GM19035 (cell line): ENCODE data around the gene ZSWIM7.
"Not testable (repeated sequence)": the region's sequence is repeated elsewhere in the genome, so short reads cannot be mapped to it uniquely, and the experiment has no call there.

Experiments used
- ATAC-seq: cut with Tn5 transposase; IDR thresholded peaks from one replicate; pipeline ENCODE4 v1.9.1; 2021; ENCODE audit not compliant: unreplicated experiment

ZSWIM7 gene

DNA sequence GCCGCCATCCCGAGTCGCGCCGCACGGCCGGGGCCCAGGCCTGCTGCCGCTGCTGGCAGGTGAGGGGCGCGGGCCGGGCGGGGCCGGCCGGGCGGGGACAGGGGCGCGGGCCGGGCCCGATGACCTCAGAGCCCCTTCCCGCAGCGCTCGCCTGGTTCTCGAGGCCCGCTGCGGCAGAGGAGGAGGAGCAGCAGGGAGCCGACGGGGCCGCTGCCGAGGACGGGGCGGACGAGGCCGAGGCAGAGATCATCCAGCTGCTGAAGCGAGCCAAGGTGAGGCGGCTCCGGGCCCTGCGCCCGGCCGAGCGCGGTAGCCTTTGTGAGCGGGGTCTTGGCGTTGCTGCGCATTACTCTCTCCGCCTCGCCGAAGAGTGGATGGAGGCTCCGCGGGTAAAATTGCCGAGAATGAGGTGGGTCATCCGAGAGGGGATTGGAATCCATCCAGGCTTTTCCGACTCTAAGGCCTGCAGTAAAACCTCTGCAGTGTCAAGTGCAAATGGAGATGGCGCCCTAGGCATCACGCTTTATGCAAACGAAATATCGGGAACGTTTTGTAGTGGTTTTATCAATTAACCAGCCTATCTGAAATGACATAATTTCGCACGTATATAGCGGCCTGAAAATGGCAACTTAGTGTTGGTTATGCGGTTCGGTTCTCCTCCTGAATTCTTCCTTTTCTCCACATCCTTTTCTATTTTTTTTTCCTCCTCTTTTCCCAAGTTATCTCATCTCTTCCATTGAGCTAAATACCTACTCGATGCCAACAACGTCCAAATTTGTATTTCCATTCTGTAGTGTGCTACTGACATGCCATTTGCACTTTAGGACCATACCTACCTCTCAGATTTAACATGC lies 697 bp upstream of the ZSWIM7 start:
- peak; percentile 32 for ATAC-seq

DNA sequence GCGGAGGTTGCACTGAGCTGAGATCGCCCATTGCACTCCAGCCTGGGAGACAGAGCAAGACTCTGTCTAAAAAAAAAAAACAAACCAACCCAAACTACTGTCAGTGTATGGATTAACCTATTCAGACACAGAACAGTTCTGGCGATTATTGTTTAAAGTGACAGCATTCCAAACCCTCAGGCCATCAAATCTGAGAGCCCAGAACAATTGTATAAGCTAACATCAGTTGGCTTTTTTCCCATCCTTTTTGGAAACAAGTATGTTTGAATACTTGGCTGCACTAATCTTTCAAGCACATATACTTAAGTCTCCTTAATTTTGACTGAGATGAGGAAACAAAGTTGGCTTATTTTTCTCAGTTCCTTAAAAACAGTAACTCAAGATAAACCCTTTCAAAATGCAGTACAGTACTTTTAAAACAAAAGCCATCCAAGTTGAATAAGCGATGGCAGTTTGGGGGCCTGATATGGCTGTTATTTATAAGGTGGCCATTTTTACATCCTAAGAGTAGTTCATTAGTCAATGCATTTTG lies 1.4 kb downstream of the ZSWIM7 start:
- no peak for ATAC-seq

DNA sequence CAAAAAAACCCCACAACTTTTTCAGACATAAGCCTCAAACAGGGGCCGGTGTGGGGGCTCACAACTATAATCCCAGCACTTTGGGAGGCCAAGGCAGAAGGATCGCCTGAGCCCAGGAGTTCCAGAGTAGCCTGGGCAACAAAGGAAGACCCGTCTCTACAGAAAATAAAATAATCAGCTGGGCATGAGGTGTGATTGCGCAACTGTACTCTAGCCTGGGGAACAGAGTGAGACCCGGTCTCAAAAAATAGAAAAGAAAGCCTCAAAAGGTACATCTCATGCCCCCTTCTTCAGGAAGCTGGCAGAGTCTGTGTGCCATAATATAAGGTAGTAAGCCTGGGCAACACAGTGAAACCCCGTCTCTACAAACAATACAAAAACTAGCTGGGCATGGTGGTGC lies 3.2 kb downstream of the ZSWIM7 start:
- no peak for ATAC-seq

DNA sequence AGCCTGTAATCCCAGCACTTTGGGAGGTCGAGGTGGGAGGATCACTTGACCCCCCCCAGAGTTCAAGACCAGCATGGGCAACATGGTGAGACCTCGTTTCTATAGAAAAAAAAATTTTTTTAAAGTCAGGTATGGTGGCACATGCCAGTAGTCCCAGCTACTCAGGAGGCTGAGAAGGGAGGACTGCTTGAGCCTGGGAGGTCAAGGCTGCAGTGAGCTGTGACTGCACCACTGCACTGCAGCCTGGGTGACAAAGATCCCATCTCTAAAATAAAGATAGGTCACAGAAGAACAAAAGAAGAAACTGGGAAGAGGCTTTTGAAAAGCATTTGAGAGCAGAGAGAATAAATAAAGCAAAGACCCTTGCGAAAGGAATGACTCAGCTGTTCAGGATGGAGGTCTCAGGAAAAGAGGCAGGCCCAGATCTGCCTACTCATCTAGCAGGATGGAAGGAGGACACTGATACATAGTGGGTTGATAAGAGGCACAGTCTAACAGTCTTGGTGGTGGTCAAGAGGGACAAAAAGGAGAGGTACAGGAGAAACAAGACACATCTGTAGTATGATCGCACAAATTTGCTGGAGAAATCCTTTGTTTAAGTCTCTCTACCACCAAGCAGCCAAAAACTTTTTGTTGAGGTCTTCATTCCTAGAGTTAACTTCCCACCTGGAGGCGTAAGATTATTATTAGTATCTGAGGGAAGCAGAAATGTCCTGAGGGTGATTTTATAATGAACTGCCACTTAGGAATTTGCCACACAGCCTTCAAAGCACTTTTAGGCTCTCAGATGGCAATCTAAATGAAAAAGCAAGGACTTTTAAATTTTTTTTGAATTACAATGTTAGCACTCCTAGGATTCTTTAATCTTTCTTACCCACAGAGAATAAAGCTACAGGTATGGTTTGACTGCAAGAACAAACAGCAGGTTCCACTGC lies 17.6 kb downstream of the ZSWIM7 start:
- no peak for ATAC-seq

DNA sequence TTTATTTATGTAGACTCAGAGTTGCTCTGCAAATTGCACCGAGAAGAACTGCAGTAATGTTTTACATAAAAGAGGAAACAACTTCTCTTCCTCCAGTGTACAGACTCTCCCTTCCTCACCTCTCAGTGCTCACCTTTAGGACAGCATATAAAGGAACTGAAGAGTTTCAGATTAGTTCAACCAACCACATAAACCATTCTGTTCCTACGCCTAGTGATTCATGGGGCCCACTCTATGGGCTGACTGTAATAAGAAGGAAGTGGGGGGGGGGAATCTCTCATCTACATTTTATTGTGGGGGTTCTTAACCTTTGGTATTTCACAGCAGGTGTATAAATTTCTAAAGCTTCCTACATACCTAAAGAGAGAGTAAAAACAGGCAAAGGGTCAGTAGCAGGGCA lies 18.3 kb downstream of the ZSWIM7 start:
- ATAC-seq, result no peak

DNA sequence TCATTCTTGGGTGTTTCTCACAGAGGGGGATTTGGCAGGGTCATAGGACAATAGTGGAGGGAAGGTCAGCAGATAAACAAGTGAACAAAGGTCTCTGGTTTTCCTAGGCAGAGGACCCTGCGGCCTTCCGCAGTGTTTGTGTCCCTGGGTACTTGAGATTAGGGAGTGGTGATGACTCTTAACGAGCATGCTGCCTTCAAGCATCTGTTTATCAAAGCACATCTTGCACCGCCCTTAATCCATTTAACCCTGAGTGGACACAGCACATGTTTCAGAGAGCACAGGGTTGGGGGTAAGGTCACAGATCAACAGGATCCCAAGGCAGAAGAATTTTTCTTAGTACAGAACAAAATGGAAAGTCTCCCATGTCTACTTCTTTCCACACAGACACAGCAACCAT lies 20.5 kb downstream of the ZSWIM7 start:
- not testable (repeated sequence) for ATAC-seq

DNA sequence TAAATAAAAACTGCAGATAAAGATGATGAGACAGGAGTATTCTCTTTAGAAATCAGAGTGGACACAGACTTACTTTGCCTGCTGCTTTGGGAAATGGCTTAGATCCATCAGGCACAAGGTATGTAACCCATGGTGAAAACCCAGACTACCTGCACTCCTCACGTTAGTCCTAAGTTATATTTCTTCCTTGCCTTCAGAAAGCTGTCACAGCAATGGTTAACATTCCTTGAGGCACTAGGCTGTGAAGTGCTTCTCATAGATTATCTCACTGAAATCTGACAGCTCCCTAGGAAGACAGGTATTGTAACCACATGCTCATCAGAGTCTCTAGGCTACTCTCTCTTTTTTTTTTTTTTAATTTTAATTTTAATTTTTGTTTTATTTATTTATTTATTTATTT lies 20.9 kb downstream of the ZSWIM7 start:
- ATAC-seq, result no peak

DNA sequence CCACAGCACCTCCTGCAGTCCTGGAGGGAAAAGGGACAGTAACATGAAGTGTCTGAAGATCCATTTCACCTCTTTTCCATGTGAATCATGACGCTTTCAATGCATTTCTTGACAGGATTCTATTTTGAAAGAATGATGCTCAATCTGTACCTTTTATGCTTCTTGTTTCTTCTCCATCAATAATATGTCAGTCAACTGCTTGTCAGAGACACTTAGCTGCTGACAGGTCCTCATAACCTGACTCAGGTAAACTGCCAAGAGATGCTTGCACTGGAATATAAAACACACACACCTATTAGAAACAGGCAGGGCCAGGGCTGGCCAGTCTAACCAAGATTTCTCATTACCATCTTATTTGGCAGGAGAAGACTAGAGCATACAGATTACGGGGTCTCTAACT lies 21.6 kb downstream of the ZSWIM7 start:
- no peak for ATAC-seq

DNA sequence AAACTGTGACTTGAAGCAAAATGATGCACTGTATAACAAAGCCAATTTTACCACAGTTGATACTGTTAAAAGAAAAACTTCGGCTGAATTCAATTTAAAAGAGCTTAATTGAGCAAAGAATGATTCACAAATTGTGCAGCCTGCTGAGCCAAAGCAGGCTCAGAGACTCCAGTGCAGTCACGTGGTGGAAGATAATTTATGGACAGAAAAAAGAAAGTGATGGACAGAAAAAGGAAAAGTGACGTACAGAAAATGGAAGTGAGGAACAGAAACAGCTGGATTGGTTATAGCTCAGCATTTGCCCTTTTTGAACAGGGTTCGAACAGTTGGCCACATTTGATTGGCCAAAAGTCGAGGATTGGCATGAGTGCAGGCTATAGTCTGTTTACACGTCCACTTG lies 25.7 kb downstream of the ZSWIM7 start:
- ATAC-seq, result no peak

DNA sequence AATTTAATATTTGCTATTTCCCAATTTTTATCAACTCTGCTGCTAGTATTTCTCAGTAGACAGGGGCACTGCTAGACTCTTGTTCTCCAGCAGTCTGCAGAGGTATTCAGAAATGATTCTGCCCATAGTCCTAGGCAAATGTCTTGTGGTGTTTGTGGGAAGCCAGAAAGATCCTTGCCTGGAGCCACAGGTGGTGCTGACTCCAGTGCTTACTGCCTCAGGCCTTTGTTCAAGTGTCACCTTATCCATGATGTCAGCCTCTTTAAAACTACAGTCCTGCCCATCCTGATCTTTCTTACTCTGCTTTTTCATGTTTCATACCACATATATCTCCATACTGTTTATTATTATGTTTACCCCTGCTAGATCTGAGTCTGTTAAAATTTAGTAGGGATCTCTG lies 26.5 kb downstream of the ZSWIM7 start:
- no peak for ATAC-seq

DNA sequence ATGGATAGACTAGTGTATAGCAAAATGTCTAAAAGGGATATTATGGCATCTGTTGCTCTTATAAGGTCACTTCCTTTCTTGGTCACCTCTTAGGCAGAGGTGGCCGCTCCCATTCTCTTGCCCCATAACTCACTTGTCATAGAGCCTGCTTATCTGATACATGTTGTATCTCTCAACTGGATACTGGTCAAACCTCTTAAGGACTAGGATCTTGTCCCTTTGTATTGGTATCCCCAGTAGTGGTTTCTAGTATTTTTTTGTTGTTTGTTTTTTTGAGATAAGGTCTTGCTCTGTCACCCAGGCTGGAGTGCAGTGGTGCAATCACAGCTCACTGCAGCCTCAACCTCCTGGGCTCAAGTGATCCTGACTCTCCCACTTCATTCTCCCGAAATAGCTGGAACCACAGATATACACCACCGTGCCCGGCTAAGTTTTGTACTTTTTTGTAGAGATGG lies 27.0 kb downstream of the ZSWIM7 start:
- no peak for ATAC-seq

DNA sequence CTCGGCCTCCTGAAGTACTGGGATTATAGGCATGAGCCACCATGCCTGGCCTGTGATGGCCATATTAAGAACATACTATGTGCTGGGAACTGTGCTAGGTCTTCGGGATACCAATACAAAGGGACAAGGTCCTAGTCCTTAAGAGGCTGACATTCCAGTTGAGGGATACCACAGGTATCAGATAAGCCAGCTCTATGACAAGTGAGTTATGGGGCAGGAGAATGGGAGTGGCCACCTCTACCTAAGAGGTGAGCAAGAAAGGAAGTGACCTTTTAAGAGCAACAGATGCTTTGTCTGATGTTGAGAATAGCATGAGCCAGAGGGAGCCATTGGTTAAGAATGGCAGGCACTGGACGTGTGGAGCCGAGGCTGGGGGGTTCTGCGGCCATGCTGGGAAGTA lies 27.6 kb downstream of the ZSWIM7 start:
- no peak for ATAC-seq

DNA sequence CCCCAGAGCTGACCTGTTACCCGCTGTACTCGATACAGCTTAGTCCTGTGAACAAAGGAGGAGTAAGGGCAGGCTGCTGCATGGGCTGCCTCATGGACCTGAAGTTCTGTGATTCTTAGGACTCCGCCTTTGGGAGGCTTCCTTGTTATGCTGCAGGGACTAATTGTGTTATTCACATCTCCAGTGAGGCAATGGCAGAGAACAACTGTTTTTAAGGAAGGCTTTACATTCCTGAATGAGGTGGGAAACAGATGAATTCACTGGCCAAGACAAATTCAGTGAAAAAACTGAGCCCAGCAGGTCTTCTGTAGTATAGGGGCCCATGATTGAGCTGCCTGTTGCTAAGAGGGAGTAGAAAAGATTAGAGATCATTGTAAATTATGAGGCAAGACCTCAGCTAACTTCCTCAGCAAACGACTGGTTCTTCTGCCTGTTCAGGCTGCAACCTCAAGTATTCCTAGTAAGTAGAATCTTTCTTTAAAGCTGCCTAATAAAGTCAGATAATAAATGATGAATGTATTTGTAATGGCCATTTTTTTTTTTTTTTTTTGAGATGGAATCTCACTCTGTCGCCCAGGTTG lies 28.3 kb downstream of the ZSWIM7 start:
- no peak for ATAC-seq

DNA sequence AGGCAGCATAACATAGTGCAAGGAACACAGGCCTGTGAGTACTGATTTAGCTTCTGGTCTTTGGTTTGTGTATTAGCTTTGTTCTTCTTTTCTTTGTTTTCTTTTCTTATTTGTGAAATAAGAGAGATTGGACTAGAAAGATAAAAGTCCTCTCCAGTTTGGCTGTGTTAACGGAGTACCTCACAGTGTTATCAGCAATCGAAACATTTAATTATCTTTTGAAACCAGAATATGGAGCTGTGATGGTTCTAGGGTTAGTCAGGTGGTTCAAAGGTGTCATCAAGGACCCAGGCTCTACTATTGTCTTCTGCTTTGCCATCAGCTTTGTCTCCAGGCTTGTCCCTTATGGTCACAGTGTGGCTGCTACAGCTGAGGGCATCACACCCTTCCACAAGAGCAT lies 29.0 kb downstream of the ZSWIM7 start:
- no peak for ATAC-seq

DNA sequence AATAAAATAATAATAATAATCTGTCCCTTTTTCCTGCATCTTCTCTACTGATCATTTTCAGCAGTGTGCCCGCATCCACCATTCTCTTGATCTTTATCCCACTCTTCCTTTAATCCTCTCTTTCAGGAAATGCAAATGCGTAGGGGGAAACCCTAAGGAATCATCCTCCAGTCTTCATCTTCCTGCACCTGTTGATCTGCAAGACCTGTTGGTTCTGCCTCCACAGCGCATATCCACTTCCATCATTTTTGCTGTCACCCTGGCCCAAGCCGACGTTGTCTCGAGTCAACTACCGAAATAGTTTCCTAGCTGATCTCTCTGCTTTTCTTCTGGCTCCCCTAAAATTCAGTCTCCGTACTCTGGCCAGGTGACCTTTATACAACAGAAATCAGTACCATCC lies 30.0 kb downstream of the ZSWIM7 start:
- no peak for ATAC-seq

DNA sequence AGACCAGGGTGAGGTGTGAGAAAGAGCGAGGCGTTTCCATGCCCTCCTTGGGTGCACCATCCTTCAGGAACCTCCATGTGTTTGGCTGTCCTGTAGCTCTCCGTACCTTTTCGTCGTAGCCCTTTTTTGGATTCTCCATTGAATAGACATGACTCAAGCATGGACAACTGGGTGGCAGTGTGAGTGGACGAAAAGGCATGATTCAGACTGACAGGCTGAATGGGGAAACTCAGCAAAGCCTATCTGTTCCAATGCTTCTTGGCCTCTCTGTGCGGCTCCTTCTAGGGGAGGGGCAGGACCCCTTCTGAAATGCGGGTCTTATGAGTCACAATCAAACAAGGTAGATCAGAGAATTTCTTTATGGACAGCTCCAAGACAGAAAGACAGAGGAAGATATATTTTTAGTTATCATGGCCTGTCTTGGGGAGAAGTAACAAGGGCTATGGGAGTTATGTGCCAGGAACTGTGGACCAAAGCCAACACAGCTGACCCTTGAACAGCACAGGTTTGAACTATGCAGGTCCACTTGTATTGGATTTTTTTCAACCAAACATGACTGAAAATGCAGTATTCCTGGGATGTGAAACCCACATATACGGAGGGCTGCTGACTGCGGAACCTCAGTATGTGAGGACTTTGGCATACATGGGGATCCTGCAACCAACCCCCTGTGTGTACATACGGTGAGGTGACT lies 31.7 kb downstream of the ZSWIM7 start:
- ATAC-seq, result no peak

DNA sequence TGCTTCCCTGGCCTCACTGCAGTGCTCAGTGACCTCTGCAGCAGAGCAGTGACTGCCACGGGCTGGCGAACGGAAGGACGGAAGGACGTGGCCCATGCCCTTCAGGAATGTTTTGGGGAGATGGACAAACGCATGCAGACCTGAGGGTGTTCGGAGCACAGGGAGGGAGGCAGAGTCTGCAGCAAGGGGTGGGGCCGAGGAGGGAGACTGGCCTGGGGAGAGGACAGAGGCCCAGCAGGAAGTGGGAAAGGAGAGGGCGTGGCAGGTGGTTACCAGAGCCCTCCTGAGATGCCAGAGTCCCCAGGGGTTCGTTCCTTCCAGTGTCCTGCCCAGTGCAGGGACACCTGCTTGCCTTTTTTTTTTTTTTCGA lies 32.6 kb downstream of the ZSWIM7 start:
- ATAC-seq, result no peak

DNA sequence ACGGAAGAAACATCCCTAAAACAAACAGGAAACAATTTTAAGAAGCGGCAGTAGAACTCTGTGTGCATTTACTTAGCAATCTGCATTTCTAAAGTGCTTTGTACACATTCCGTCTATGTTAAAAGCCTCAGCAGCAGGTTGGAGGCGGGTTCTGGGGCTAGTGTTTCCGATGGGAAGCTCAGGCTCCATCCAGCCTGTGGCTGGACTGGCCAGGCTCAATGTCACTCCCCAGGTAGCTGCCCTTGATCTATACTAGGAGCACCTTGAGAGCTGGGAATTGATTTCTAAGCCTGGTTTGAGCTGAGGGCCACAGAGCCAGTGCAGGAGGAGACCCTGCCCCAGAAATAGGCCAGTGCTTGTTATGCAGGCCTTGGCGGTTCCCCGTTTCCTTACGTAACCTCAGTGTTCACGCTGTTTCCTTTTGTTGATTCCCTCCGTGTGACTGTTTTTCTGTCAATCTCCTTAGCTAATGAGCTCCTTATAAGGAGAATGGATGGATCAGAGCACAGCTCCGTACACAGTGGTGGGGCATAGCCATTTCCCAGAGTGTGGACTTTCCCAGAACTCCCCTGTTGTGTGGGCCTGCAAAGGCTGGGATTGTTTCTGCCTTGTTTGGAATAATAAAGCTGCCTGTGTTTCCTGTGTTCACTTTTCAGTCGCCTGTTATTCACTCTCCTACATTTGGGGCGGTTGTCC lies 33.2 kb downstream of the ZSWIM7 start:
- ATAC-seq, result no peak

DNA sequence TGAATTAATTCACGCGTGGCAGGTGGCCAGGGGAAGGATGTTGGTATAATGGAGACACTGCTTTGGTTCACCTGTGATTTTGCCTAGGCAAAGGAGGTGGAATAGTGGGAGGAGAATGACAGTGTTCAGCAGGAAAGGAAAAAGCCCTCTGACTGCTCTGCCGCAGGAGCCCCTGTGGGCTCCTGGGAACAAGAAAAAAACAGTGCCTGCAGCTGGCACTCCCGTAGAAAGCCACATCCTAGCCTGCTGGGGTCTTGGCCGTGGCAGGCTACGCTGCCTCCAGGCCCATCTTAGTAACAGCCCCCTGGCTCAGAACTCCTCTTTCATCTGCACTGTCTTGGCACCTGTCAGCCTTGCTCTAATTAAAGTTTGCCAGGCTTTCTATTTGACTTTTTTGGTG lies 34.0 kb downstream of the ZSWIM7 start:
- ATAC-seq, result no peak

DNA sequence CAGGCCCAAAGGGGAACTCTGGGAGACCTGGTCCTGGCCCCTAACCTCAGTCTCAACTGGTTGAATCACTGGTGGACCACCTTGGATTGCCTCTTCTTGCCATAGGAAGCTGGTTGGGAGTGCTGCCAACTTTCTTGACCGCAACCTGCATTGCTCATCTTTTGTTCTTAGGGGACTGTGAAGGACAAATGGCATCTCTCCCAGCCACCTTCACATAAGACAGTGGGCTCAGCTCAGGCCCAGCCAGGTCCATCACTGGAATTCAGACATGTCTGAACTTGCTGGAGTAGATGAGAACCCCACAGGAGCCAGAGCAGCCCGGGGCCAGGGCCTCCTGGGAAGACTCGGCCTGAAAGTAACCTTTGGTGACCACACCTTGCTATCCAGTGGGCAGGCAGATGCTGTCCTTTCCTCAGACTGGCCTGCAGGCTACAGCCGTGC lies 35.8 kb downstream of the ZSWIM7 start:
- no peak for ATAC-seq
